NB4 (cell line): ENCODE measurements around the gene NOP16.

ENCODE experiments used
- TF ChIP-seq, protein P1 (sequence below): IDR thresholded peaks from one replicate; pipeline ENCODE4 v1.5.1; 2012; ENCODE audit warnings: low read depth, low read length
- TF ChIP-seq, protein P2 (sequence below): IDR thresholded peaks from 2 replicates; pipeline ENCODE4 v1.6.1; 2011; ENCODE audit warnings: low read depth, low read length

DNA sequence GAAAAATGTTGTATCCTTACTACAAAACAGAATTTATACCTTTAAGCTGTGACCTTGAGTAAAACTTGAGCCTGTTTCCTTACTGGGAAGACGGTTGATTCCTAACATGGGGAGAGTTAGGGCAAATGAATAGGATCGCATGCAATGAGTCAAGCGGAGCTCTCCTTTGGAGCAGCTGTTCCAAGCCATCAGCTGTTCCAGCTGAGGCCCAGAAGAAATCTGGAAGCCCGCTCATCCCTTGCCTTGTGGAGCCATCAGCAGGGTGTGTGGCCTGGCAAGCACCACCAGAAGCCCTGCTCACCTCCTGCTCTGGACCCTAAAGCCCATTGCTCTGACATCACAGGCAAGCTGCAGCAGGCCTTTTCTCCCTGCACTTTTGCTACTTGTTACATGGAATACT, 34.9 kb downstream of the NOP16 start:
- TF ChIP-seq, protein P1, sequence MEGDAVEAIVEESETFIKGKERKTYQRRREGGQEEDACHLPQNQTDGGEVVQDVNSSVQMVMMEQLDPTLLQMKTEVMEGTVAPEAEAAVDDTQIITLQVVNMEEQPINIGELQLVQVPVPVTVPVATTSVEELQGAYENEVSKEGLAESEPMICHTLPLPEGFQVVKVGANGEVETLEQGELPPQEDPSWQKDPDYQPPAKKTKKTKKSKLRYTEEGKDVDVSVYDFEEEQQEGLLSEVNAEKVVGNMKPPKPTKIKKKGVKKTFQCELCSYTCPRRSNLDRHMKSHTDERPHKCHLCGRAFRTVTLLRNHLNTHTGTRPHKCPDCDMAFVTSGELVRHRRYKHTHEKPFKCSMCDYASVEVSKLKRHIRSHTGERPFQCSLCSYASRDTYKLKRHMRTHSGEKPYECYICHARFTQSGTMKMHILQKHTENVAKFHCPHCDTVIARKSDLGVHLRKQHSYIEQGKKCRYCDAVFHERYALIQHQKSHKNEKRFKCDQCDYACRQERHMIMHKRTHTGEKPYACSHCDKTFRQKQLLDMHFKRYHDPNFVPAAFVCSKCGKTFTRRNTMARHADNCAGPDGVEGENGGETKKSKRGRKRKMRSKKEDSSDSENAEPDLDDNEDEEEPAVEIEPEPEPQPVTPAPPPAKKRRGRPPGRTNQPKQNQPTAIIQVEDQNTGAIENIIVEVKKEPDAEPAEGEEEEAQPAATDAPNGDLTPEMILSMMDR, result no peak
- TF ChIP-seq, protein P2, sequence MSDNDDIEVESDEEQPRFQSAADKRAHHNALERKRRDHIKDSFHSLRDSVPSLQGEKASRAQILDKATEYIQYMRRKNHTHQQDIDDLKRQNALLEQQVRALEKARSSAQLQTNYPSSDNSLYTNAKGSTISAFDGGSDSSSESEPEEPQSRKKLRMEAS, result no peak
